ENCODE measurements around the gene UFD1. TPM values are rescaled to one million over a fixed set of nuclear protein-coding genes. Genes with fewer than 3 reads are reported as not detected.

The UFD1 gene
- total RNA-seq, 1 donor from 2014 or later, result 37.7 TPM

- TF ChIP-seq CTCF (IDR thresholded peaks at IDR 0.05), result no peak
- TF ChIP-seq EZH2phosphoT487 (IDR thresholded peaks at IDR 0.05), result no peak
- no peak for TF ChIP-seq EZH2 (IDR thresholded peaks at IDR 0.05)
- Histone ChIP-seq H3K27me3 (no peaks in the 10 kb centered on the region), H3K4me3 (no peak overlapping the region), H3K36me3 (no peaks in the 10 kb centered on the region), H3K9me3 (ENCODE audit: low read depth) (no peaks in the 10 kb centered on the region), H2AFZ (replicated peaks) (no peak overlapping the region), H4K20me1 (ENCODE audit: low read depth) (peaks cover 90% of the 10 kb centered on the region), H3K79me2 (ENCODE audit: low read depth) (peaks cover 100% of the 10 kb centered on the region), H3F3A (ENCODE audit: low read depth) (no peaks in the 10 kb centered on the region), H3K4me1 (peaks cover 10% of the 10 kb centered on the region), H3K9ac (no peak overlapping the region), H3K4me2 (no peak overlapping the region), H3K27ac (no peak overlapping the region)
- Mint-ChIP-seq H3K27me3 (ENCODE audit: insufficient read depth, low read depth) (no peaks in the 10 kb centered on the region), H3K4me1 (peaks cover 15% of the 10 kb centered on the region), H3K27ac (no peak overlapping the region), H3K36me3 (peaks cover 12% of the 10 kb centered on the region), H3K9me3 (no peaks in the 10 kb centered on the region), H3K4me3 (no peak overlapping the region)
- no peak for DNase-seq (ENCODE audit: low spot score)
These were observed 54.9 kb downstream of the UFD1 start for GRCh38 chr22:19424186-19424500.

GRCh38 chr22:19422440-19423301 is 56.3 kb downstream of the UFD1 start:
- Mint-ChIP-seq H3K9me3 (no peaks in the 10 kb centered on the region), H3K4me1 (peaks cover 10% of the 10 kb centered on the region), H3K36me3 (peaks cover 14% of the 10 kb centered on the region), H3K4me3 (no peak overlapping the region), H3K27me3 (ENCODE audit: insufficient read depth, low read depth) (no peaks in the 10 kb centered on the region), H3K27ac (peak overlapping the region; percentile 35)
- H3K9ac ChIP-seq, result no peak overlapping the region
- no peaks in the 10 kb centered on the region for H3K9me3 ChIP-seq (ENCODE audit: low read depth)
- H3K36me3 ChIP-seq, result no peaks in the 10 kb centered on the region
- H3K4me3 ChIP-seq, result no peak overlapping the region
- TF ChIP-seq CTCF (IDR thresholded peaks at IDR 0.05) (no peak), EZH2 (IDR thresholded peaks at IDR 0.05) (no peak), EZH2phosphoT487 (IDR thresholded peaks at IDR 0.05) (no peak)
- peaks cover 100% of the 10 kb centered on the region for H3K79me2 ChIP-seq (ENCODE audit: low read depth)
- DNase-seq (ENCODE audit: low spot score), result no peak
- H3K27ac ChIP-seq, result no peak overlapping the region
- H3K4me1 ChIP-seq, result peaks cover 10% of the 10 kb centered on the region
- H4K20me1 ChIP-seq (ENCODE audit: low read depth), result peaks cover 79% of the 10 kb centered on the region
- no peaks in the 10 kb centered on the region for H3F3A ChIP-seq (ENCODE audit: low read depth)
- H2AFZ ChIP-seq (replicated peaks), result no peak overlapping the region
- H3K27me3 ChIP-seq, result no peaks in the 10 kb centered on the region
- no peak overlapping the region for H3K4me2 ChIP-seq

GRCh38 chr22:19420321-19420720 is 58.7 kb downstream of the UFD1 start:
- peaks cover 100% of the 10 kb centered on the region for H3K79me2 ChIP-seq (ENCODE audit: low read depth)
- no peak overlapping the region for H3K9ac ChIP-seq
- Mint-ChIP-seq H3K4me3 (no peak overlapping the region), H3K36me3 (peaks cover 16% of the 10 kb centered on the region), H3K27me3 (ENCODE audit: insufficient read depth, low read depth) (no peaks in the 10 kb centered on the region), H3K27ac (no peak overlapping the region), H3K9me3 (peaks cover 4% of the 10 kb centered on the region), H3K4me1 (peaks cover 10% of the 10 kb centered on the region)
- peaks cover 10% of the 10 kb centered on the region for H3K4me1 ChIP-seq
- no peak overlapping the region for H2AFZ ChIP-seq (replicated peaks)
- TF ChIP-seq EZH2phosphoT487 (IDR thresholded peaks at IDR 0.05) (no peak), CTCF (IDR thresholded peaks at IDR 0.05) (no peak), EZH2 (IDR thresholded peaks at IDR 0.05) (no peak)
- DNase-seq (ENCODE audit: low spot score), result no peak
- peaks cover 55% of the 10 kb centered on the region for H4K20me1 ChIP-seq (ENCODE audit: low read depth)
- H3K27ac ChIP-seq, result no peak overlapping the region
- no peaks in the 10 kb centered on the region for H3K9me3 ChIP-seq (ENCODE audit: low read depth)
- no peaks in the 10 kb centered on the region for H3F3A ChIP-seq (ENCODE audit: low read depth)
- H3K36me3 ChIP-seq, result no peaks in the 10 kb centered on the region
- no peaks in the 10 kb centered on the region for H3K27me3 ChIP-seq
- H3K4me2 ChIP-seq, result no peak overlapping the region
- no peak overlapping the region for H3K4me3 ChIP-seq
